ENCODE results near the gene ARHGEF40. TPM values are rescaled to one million over a fixed set of nuclear protein-coding genes. Genes with fewer than 3 reads are reported as not detected.

ARHGEF40 gene
- polyA plus RNA-seq, 3 donors, result 65.3 to 87.0 (median 76.4) TPM

GRCh38 chr14:21090940-21091663 lies 21.0 kb downstream of the ARHGEF40 start:
- no peak for DNase-seq (ENCODE audit: extremely low read depth in 1 of 11, low read depth in 9 of 11, low spot score in 4 of 11)

- no peak for DNase-seq (ENCODE audit: extremely low read depth in 1 of 11, low read depth in 9 of 11, low spot score in 4 of 11)
Observed at GRCh38 chr14:21091821-21092272, 21.7 kb downstream of the ARHGEF40 start.

GRCh38 chr14:21092273-21093011 lies 22.3 kb downstream of the ARHGEF40 start:
- DNase-seq (ENCODE audit: extremely low read depth in 1 of 11, low read depth in 9 of 11, low spot score in 4 of 11), result peak in 2 of 11 donors; percentile 43

GRCh38 chr14:21093018-21093417 lies 22.9 kb downstream of the ARHGEF40 start:
- no peak for DNase-seq (ENCODE audit: extremely low read depth in 1 of 11, low read depth in 9 of 11, low spot score in 4 of 11)

- DNase-seq (ENCODE audit: extremely low read depth in 1 of 11, low read depth in 9 of 11, low spot score in 4 of 11), result peak in 6 of 11 donors; percentile 53 to 83 (median 70)
Observed at GRCh38 chr14:21093769-21094681, 23.9 kb downstream of the ARHGEF40 start.

GRCh38 chr14:21095430-21096205 lies 25.5 kb downstream of the ARHGEF40 start:
- no peak for DNase-seq (ENCODE audit: extremely low read depth in 1 of 11, low read depth in 9 of 11, low spot score in 4 of 11)

- DNase-seq (ENCODE audit: extremely low read depth in 1 of 11, low read depth in 9 of 11, low spot score in 4 of 11), result no peak
Observed at GRCh38 chr14:21096438-21096837, 26.3 kb downstream of the ARHGEF40 start.

GRCh38 chr14:21096978-21097635 lies 27.0 kb downstream of the ARHGEF40 start:
- no peak for DNase-seq (ENCODE audit: extremely low read depth in 1 of 11, low read depth in 9 of 11, low spot score in 4 of 11)

- no peak for DNase-seq (ENCODE audit: extremely low read depth in 1 of 11, low read depth in 9 of 11, low spot score in 4 of 11)
Observed at GRCh38 chr14:21097636-21098075, 27.6 kb downstream of the ARHGEF40 start.

GRCh38 chr14:21098076-21098891 lies 28.2 kb downstream of the ARHGEF40 start, which contains the start of gene ZNF219:
Gene ZNF219 (minus strand): TSS chr14:21098655. CDS start chr14:21093591, 5,064 bp downstream.
- peak in 1 of 11 donors; percentile 45 for DNase-seq (ENCODE audit: extremely low read depth in 1 of 11, low read depth in 9 of 11, low spot score in 4 of 11)

GRCh38 chr14:21098892-21099595 lies 28.9 kb downstream of the ARHGEF40 start:
- no peak for DNase-seq (ENCODE audit: extremely low read depth in 1 of 11, low read depth in 9 of 11, low spot score in 4 of 11)

GRCh38 chr14:21099596-21099985 lies 29.5 kb downstream of the ARHGEF40 start:
- DNase-seq (ENCODE audit: extremely low read depth in 1 of 11, low read depth in 9 of 11, low spot score in 4 of 11), result no peak

- no peak for DNase-seq (ENCODE audit: extremely low read depth in 1 of 11, low read depth in 9 of 11, low spot score in 4 of 11)
Observed at GRCh38 chr14:21100931-21101330, 30.8 kb downstream of the ARHGEF40 start, which contains the start of gene TMEM253. Gene TMEM253 (plus strand): TSS chr14:21101066. CDS start chr14:21101344, 278 bp downstream.

- DNase-seq (ENCODE audit: extremely low read depth in 1 of 11, low read depth in 9 of 11, low spot score in 4 of 11), result no peak
Observed at GRCh38 chr14:21101802-21102413, 31.8 kb downstream of the ARHGEF40 start.

GRCh38 chr14:21102521-21103410 lies 32.7 kb downstream of the ARHGEF40 start:
- no peak for DNase-seq (ENCODE audit: extremely low read depth in 1 of 11, low read depth in 9 of 11, low spot score in 4 of 11)
